ENCODE measurements around the gene FJX1.

Gene FJX1

GRCh38 chr11:35606206-35606605 lies 12.1 kb upstream of the FJX1 start:
- DNase-seq (ENCODE audit: low read depth in 2 of 2) = no peak

DNA sequence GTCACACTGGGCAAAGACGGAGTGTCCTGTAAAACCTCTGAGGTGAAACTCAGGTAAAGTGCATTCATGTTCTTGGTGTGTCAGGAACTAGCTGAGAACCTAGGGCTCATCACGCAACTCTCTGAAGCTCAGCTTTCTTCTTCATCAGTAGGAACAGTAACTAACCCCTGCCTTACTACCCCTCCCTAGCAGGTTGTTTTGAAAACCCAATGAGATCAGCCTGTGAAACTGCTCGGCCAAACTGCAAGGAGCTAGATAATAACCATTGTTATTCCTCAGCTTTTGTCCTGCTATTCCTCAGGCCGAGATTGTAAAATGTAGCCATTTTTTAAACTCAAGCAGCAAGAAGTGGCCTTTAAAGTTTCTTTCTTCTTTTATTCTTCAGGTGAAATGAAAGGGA lies 9.8 kb upstream of the FJX1 start:
- no peak for DNase-seq (ENCODE audit: low read depth in 2 of 2)

DNA sequence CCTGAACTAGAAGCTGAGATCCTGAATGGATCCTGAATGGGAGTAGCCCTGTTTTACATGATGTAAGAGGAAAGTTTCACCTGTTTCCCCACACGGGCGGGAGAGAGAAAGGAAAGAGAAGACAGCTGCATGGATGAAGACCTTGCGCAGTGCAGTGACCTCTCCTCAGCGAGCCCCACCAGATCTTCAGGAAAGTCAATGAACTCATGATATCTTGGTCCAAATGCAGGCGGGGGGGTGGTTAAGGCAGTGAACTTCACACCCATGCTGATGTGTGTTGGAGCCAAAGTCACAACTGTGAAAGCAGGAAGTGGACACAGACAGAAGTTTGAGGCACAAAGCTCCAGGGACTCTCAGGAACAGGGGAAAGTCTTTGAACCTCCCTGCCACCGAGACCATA lies 8.6 kb upstream of the FJX1 start:
- no peak for DNase-seq (ENCODE audit: low read depth in 2 of 2)

- no peak for DNase-seq (ENCODE audit: low read depth in 2 of 2)
These were observed 7.6 kb upstream of the FJX1 start for GRCh38 chr11:35610631-35611030.

GRCh38 chr11:35611741-35612140 lies 6.5 kb upstream of the FJX1 start:
- DNase-seq (ENCODE audit: low read depth in 2 of 2) = no peak

GRCh38 chr11:35614939-35615569 lies 3.2 kb upstream of the FJX1 start:
- no peak for DNase-seq (ENCODE audit: low read depth in 2 of 2)

GRCh38 chr11:35615921-35616900 lies 2.0 kb upstream of the FJX1 start:
- DNase-seq (ENCODE audit: low read depth in 2 of 2) = no peak

DNA sequence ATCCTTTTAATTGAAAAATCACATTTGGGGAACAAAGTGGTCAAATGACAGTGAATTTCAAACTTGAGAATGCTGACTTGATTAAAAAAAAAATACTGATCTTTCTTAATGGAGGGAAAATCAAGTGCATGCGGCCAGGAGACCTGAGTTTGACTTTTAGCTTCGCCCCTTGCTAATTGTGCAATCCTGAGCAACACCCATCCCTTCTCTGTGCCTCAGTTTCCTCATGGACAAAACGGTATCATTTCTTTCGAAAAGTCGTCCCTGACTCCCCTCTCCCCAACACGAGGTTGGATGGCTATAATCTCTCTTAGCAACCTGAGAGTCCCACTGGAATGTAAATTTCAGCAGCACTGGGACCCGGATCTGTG lies 959 bp upstream of the FJX1 start:
- DNase-seq (ENCODE audit: low read depth in 2 of 2) = no peak

DNA sequence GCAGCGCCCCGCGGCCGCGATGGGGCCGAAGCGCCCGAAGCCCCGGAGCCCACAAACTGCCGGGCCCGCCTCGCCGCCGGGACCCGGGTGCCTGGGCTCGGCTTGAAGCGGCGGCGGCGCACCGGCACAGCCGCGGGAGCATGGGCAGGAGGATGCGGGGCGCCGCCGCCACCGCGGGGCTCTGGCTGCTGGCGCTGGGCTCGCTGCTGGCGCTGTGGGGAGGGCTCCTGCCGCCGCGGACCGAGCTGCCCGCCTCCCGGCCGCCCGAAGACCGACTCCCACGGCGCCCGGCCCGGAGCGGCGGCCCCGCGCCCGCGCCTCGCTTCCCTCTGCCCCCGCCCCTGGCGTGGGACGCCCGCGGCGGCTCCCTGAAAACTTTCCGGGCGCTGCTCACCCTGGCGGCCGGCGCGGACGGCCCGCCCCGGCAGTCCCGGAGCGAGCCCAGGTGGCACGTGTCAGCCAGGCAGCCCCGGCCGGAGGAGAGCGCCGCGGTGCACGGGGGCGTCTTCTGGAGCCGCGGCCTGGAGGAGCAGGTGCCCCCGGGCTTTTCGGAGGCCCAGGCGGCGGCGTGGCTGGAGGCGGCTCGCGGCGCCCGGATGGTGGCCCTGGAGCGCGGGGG lies 346 bp downstream of the FJX1 start:
- no peak for DNase-seq (ENCODE audit: low read depth in 2 of 2)

DNA sequence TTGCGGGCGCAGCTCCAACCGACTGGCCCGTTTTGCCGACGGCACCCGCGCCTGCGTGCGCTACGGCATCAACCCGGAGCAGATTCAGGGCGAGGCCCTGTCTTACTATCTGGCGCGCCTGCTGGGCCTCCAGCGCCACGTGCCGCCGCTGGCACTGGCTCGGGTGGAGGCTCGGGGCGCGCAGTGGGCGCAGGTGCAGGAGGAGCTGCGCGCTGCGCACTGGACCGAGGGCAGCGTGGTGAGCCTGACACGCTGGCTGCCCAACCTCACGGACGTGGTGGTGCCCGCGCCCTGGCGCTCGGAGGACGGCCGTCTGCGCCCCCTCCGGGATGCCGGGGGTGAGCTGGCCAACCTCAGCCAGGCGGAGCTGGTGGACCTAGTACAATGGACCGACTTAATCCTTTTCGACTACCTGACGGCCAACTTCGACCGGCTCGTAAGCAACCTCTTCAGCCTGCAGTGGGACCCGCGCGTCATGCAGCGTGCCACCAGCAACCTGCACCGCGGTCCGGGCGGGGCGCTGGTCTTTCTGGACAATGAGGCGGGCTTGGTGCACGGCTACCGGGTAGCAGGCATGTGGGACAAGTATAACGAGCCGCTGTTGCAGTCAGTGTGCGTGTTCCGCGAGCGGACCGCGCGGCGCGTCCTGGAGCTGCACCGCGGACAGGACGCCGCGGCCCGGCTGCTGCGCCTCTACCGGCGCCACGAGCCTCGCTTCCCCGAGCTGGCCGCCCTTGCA lies 1.0 kb downstream of the FJX1 start:
- DNase-seq (ENCODE audit: low read depth in 2 of 2) = no peak

GRCh38 chr11:35619855-35620640 lies 1.8 kb downstream of the FJX1 start:
- DNase-seq (ENCODE audit: low read depth in 2 of 2) = no peak

GRCh38 chr11:35620795-35621194 lies 2.5 kb downstream of the FJX1 start:
- no peak for DNase-seq (ENCODE audit: low read depth in 2 of 2)

DNA sequence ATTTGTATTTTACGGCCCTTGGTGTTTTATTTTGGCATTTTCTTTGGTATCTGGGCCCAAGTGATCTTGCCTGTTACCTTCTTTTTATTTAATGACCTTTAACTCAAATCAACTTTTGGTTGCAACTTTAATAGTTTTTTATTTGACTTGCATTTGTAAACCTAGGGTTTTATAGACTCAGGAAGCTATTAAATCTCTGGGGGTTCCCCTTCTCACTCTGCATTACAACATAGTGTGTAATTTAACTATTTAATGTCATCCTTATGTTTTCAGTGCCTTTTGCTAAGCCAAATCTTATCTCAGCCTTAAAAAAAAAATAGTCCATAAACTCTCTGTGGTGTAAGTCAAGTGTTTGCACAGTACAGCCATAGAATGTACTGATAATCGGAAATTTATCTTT lies 3.4 kb downstream of the FJX1 start:
- DNase-seq (ENCODE audit: low read depth in 2 of 2) = no peak

DNA sequence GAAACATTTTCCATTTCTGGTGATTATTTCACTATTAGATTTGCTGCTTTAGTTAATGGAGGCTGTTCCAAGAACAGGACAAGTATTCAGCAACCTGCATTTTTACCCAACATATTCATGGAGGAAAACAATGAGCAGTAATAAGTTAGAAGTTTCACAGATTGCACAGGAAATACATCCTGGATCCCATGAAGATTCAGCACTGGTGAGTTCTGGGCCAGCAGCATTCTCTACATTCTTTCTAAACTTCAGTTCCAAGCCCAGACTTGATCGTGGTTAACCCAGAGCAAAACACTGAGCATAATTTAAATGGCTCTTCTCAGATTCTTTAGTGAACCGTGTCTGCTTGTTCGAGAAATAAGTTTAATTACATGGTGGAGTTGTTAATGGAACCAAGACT lies 3.8 kb downstream of the FJX1 start:
- no peak for DNase-seq (ENCODE audit: low read depth in 2 of 2)

GRCh38 chr11:35623621-35624168 lies 5.4 kb downstream of the FJX1 start:
- no peak for DNase-seq (ENCODE audit: low read depth in 2 of 2)

GRCh38 chr11:35624316-35624715 lies 6.1 kb downstream of the FJX1 start:
- DNase-seq (ENCODE audit: low read depth in 2 of 2) = no peak

GRCh38 chr11:35624781-35625180 lies 6.5 kb downstream of the FJX1 start:
- DNase-seq (ENCODE audit: low read depth in 2 of 2) = no peak

DNA sequence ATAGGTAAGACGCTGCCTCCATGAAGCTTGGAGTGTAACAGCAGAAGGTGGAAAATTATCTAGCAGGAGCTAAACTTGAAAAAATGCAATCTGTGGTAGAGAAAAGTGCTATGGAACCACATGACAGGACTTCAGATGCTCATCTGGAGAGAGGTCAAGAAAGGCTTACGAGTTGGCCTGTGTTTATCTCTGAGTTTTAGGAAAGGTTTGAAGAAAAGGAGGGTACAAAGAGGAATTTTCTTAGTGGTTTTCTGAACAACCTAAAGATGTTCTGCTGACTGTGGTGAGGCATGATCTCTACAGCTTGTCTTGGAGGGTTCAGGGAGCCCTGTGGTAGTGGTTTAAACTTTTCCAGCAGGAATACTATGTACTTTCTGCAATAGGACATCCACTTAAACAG lies 8.2 kb downstream of the FJX1 start:
- DNase-seq (ENCODE audit: low read depth in 2 of 2) = no peak

DNA sequence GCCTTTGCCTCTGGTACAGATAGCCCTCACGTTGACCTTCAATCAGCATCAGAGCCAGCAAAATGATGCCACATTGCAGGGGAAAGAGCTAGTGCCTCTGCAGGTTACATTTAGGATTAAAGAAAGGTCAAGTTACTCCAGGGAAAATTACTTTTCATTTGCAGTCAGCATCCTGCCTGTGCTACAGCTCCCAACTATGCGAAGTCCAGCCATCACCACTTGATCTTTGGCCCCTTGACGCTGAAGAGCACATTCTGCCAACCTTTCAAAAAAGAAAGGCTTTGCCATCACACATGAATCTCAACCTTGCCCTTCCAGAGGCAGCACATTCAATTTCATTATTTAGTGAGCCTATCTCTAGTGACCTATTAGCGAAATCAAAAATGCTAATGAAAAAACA lies 11.3 kb downstream of the FJX1 start:
- no peak for DNase-seq (ENCODE audit: low read depth in 2 of 2)

- DNase-seq (ENCODE audit: low read depth in 2 of 2) = no peak
These were observed 11.7 kb downstream of the FJX1 start for GRCh38 chr11:35629914-35630313.

DNA sequence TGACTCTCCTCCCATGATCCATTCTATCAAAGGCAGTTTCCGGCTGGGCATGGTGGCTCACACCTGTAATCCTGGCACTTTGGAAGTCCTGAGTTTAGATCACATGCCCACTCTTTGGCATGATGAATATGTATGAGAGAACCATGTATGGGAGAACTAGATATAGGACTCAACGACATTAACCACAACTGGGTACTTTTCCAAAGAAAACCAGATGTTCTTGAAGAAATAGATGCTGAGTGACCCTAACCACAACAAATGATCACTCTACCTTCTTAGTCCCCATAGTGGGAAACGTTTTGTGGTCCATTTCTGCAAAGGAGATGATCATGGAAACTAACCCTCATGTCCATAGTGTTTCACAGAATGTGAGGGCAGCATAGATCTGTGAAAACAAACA lies 13.6 kb downstream of the FJX1 start:
- no peak for DNase-seq (ENCODE audit: low read depth in 2 of 2)
